ENCODE measurements around the gene AQP11. TPM values are rescaled to one million over a fixed set of nuclear protein-coding genes. Genes with fewer than 3 reads are reported as not detected.

The AQP11 gene
- total RNA-seq, 1 experiment from 2014 or later, result 2.2 TPM

DNA sequence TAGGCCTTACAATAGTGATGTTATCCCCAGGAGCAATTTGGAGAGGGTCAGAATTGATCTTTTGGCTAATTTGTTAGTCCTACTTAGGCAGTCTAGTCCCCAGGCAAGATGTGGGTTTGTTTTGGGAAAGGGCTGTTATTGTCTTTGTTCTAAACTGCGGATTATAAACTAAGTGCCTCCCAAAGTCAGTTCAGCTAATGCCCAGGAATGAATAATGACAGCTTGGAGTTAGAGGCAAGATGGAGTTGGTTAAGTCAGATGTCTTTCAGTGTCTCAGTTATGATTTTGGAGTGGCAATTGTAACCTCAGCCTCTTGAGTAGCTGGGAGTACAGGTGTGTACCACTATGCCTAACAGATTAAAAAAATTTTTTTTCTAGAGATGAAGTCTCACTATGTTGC is 55.1 kb downstream of the AQP11 start:
- no peaks in the 10 kb centered on the region for H3K79me2 ChIP-seq (ENCODE audit: low read length)
- no peaks in the 10 kb centered on the region for H3F3A ChIP-seq (ENCODE audit: low read length, unreplicated experiment)
- H3K9me3 ChIP-seq (ENCODE audit: low read length), result no peaks in the 10 kb centered on the region
- no TSS peak for BruUV-seq (replicated peaks)
- H2AFZ ChIP-seq (ENCODE audit: low read length), result peak overlapping the region; percentile 82
- ChIA-PET CTCF (no interaction called here), POLR2A (ENCODE audit: unreplicated experiment) (no interaction called here)
- H3K9ac ChIP-seq (ENCODE audit: low read length), result no peak overlapping the region
- H3K4me3 ChIP-seq (ENCODE audit: low read length), result no peak overlapping the region
- intact Hi-C loops (cut with micrococcal nuclease), result no loop called here
- DNase-seq (no peak), ATAC-seq (0 out of 2 replicates have a peak, but pooled peaks have one; percentile 11)
- no peaks in the 10 kb centered on the region for H3K9me2 ChIP-seq (replicated peaks; ENCODE audit: low read length)
- no peak overlapping the region for H3K27ac ChIP-seq (ENCODE audit: low read length)
- peak overlapping the region; percentile 47 for H3K4me2 ChIP-seq (ENCODE audit: low read length)
- no peaks in the 10 kb centered on the region for H3K27me3 ChIP-seq (ENCODE audit: low read length)
- peaks cover 13% of the 10 kb centered on the region for H3K4me1 ChIP-seq (ENCODE audit: insufficient read depth, low read length)
- no peak for TF ChIP-seq CTCF (conservative IDR thresholded peaks at IDR 0.05; ENCODE audit: low read depth, low read length)
- TF ChIP-seq EZH2 (IDR thresholded peaks at IDR 0.05; ENCODE audit: low read length, unreplicated experiment), result no peak
- no peaks in the 10 kb centered on the region for H4K20me1 ChIP-seq (ENCODE audit: low read length)
- H3K36me3 ChIP-seq (ENCODE audit: low read depth, low read length), result no peaks in the 10 kb centered on the region

DNA sequence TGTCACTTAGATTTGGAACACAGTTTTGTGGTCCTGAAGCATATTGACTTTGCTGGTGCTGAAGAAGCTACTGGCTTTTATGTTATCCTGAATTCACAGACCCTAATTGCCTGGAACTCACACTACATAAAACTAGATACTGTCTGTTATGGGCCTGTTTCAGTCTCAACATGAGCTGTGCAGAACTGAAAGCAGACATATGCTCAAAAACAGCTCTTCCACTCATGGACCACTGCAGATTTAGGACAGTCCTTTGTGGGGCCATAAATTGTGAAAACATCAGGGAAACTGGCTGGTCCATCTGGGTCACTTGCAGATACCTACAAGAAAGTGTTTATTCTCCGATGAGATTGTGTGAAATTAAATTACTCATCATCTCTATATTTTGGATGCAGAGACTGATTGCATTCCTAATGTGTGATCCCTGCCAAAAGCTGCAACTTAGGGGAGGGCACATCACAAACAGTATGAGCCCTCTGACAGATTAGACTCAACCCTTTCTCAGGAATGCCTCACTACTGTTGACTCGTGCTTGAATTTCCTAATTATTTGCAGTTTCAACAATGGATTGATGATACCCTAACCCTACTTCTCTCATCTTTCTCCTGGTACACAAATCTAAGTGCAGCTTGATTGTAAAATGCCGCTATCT is 58.0 kb downstream of the AQP11 start:
- no peaks in the 10 kb centered on the region for H3K27me3 ChIP-seq (ENCODE audit: low read length)
- H3K27ac ChIP-seq (ENCODE audit: low read length), result no peak overlapping the region
- TF ChIP-seq EZH2 (IDR thresholded peaks at IDR 0.05; ENCODE audit: low read length, unreplicated experiment) (no peak), CTCF (conservative IDR thresholded peaks at IDR 0.05; ENCODE audit: low read depth, low read length) (no peak), EZH2phosphoT487 (IDR thresholded peaks at IDR 0.05; ENCODE audit: borderline replicate concordance, low read length) (no peak)
- no peak overlapping the region for H3K4me3 ChIP-seq (ENCODE audit: low read length)
- no peak for DNase-seq
- H3K9me3 ChIP-seq (ENCODE audit: low read length), result no peaks in the 10 kb centered on the region
- peaks cover 13% of the 10 kb centered on the region for H3K4me1 ChIP-seq (ENCODE audit: insufficient read depth, low read length)
- H3K79me2 ChIP-seq (ENCODE audit: low read length), result no peaks in the 10 kb centered on the region
- peak; percentile 30 for ATAC-seq
- no peaks in the 10 kb centered on the region for H3K9me2 ChIP-seq (replicated peaks; ENCODE audit: low read length)
- ChIA-PET POLR2A (ENCODE audit: unreplicated experiment) (no interaction called here), CTCF (no interaction called here)
- BruUV-seq (replicated peaks), result no TSS peak
- intact Hi-C loops (cut with micrococcal nuclease), result no loop called here
- no peak overlapping the region for H3K9ac ChIP-seq (ENCODE audit: low read length)
- H3K36me3 ChIP-seq (ENCODE audit: low read depth, low read length), result no peaks in the 10 kb centered on the region
- no peak overlapping the region for H2AFZ ChIP-seq (ENCODE audit: low read length)
- no peak overlapping the region for H3K4me2 ChIP-seq (ENCODE audit: low read length)
- no peaks in the 10 kb centered on the region for H3F3A ChIP-seq (ENCODE audit: low read length, unreplicated experiment)
- H4K20me1 ChIP-seq (ENCODE audit: low read length), result no peaks in the 10 kb centered on the region

DNA sequence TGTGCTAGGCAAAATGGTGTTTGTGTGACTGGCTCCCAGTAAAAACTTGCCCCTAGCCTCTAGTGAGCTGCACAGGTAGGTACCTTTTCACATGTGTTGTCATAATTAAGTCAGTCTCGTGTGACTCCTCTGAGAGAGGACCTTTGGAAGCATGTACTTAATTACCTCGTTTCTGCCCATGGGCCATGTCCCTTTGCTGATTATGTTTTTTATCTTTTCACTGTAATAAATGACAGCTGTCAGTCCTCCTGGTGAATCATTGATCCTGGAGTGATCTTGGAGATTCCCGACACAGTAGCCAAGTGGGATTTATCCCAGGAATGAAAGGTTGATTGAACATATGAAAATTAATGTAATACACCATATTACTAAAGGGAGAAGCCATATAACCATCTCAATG is 60.4 kb downstream of the AQP11 start:
- H3K9ac ChIP-seq (ENCODE audit: low read length), result no peak overlapping the region
- no peak for ATAC-seq
- no peaks in the 10 kb centered on the region for H3K27me3 ChIP-seq (ENCODE audit: low read length)
- H2AFZ ChIP-seq (ENCODE audit: low read length), result no peak overlapping the region
- H3K79me2 ChIP-seq (ENCODE audit: low read length), result no peaks in the 10 kb centered on the region
- H3K36me3 ChIP-seq (ENCODE audit: low read depth, low read length), result no peaks in the 10 kb centered on the region
- intact Hi-C loops (cut with micrococcal nuclease), result no loop called here
- ChIA-PET POLR2A (ENCODE audit: unreplicated experiment) (no interaction called here), CTCF (no interaction called here)
- H3K4me1 ChIP-seq (ENCODE audit: insufficient read depth, low read length), result no peaks in the 10 kb centered on the region
- no peaks in the 10 kb centered on the region for H3F3A ChIP-seq (ENCODE audit: low read length, unreplicated experiment)
- H4K20me1 ChIP-seq (ENCODE audit: low read length), result no peaks in the 10 kb centered on the region
- H3K9me3 ChIP-seq (ENCODE audit: low read length), result no peaks in the 10 kb centered on the region
- H3K4me2 ChIP-seq (ENCODE audit: low read length), result no peak overlapping the region
- no peak overlapping the region for H3K4me3 ChIP-seq (ENCODE audit: low read length)
- TF ChIP-seq EZH2phosphoT487 (IDR thresholded peaks at IDR 0.05; ENCODE audit: borderline replicate concordance, low read length) (no peak), EZH2 (IDR thresholded peaks at IDR 0.05; ENCODE audit: low read length, unreplicated experiment) (no peak), CTCF (conservative IDR thresholded peaks at IDR 0.05; ENCODE audit: low read depth, low read length) (no peak)
- no TSS peak for BruUV-seq (replicated peaks)
- no peaks in the 10 kb centered on the region for H3K9me2 ChIP-seq (replicated peaks; ENCODE audit: low read length)
- DNase-seq, result no peak
- no peak overlapping the region for H3K27ac ChIP-seq (ENCODE audit: low read length)
